Vagina (tissue), 2 donors: ENCODE measurements around the gene CTR9. TPM values are rescaled to one million over a fixed set of nuclear protein-coding genes. Genes with fewer than 3 reads are reported as not detected.

ENCODE experiments used
- DNase-seq, 2 donors: peaks; one replicate each; pipeline ENCODE4 v3.0.0-alpha.2; 2017; ENCODE audit errors: extremely low spot score in 2 of 2
- H3K27ac ChIP-seq: fragments of 200-600 bp; sonication (generic); one replicate; pipeline ENCODE4 v1.5.1; 2019
- H3K27me3 ChIP-seq: fragments of 200-600 bp; sonication (generic); one replicate; pipeline ENCODE4 v1.5.1; 2019
- H3K36me3 ChIP-seq, 2 donors: fragments of 200-600 bp; sonication (generic); one replicate each; pipeline ENCODE4 v1.5.1; 2017 to 2019
- H3K4me1 ChIP-seq: fragments of 200-600 bp; sonication (generic); one replicate; pipeline ENCODE4 v1.5.1; 2019
- H3K4me3 ChIP-seq, 2 donors: fragments of 200-600 bp; sonication (generic); 1 replicate in 1 of 2; 2 replicates in 1 of 2; pipeline ENCODE4 v1.5.1; 2016 to 2019
- H3K9me3 ChIP-seq: fragments of 200-600 bp; sonication (generic); one replicate; pipeline ENCODE4 v1.5.1; 2019
- POLR2A ChIP-seq, 2 donors: fragments of 450-650 bp; IDR thresholded peaks; one replicate each; pipeline ENCODE4 v1.6.1; 2017; ENCODE audit warnings: antibody characterized with exemption in 2 of 2, mild to moderate bottlenecking in 2 of 2, moderate library complexity in 2 of 2
- POLR2AphosphoS5 ChIP-seq, 2 donors: sonication (generic); formaldehyde crosslinking; IDR thresholded peaks; one replicate each; pipeline ENCODE4 v1.9.0; 2017; ENCODE audit warnings: antibody characterized with exemption in 2 of 2, mild to moderate bottlenecking in 2 of 2, low read depth in 1 of 2; ENCODE audit not compliant: insufficient read depth in 1 of 2
- intact Hi-C: fragments of 100-400 bp; cut with DNase I; formaldehyde crosslinking; loops from one replicate; pipeline ENCODE4 v1.15.1; 2023
- total RNA-seq: library from RNA; depleted of rRNA; stranded (reverse); fragments of >200 nt; gene quantifications from one replicate; pipeline ENCODE4 v1.2.3, GENCODE V29; 2016
- TF ChIP-seq, protein P1 (sequence below), 3 experiments: fragments of 450-650 bp in 2 of 3; fragments of 200-600 bp in 1 of 3; sonication (generic) in 1 of 3; IDR thresholded peaks; one replicate each; pipeline ENCODE4 v1.5.1; 2017 to 2019; ENCODE audit warnings: antibody characterized with exemption in 3 of 3, mild to moderate bottlenecking in 2 of 3, moderate library complexity in 2 of 3

CTR9 gene
- total RNA-seq, 1 donor from 2014 or later = 20.6 TPM

DNA sequence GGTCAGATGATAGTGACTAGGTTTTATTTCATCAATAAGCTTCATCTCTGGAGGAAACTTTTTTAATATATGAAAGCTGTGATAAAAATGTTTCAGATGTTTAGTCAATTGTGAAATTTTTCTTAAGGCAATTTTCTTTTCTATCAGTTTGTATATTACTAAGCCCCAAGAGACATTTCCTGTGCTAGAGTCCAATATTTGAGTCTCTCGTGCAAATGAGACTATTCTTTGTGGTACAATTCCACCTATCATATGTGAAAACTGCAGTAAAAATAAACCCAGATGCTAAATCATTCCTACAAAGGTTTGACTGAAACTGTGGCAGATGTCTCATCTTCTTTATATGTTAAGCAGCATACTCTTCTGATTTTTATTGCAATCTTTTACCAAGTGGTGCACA lies 28.0 kb downstream of the CTR9 start:
- TF ChIP-seq POLR2A (IDR thresholded peaks at IDR 0.05) = no peak
- TF ChIP-seq, protein P1, sequence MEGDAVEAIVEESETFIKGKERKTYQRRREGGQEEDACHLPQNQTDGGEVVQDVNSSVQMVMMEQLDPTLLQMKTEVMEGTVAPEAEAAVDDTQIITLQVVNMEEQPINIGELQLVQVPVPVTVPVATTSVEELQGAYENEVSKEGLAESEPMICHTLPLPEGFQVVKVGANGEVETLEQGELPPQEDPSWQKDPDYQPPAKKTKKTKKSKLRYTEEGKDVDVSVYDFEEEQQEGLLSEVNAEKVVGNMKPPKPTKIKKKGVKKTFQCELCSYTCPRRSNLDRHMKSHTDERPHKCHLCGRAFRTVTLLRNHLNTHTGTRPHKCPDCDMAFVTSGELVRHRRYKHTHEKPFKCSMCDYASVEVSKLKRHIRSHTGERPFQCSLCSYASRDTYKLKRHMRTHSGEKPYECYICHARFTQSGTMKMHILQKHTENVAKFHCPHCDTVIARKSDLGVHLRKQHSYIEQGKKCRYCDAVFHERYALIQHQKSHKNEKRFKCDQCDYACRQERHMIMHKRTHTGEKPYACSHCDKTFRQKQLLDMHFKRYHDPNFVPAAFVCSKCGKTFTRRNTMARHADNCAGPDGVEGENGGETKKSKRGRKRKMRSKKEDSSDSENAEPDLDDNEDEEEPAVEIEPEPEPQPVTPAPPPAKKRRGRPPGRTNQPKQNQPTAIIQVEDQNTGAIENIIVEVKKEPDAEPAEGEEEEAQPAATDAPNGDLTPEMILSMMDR (IDR thresholded peaks at IDR 0.05) = no peak
- TF ChIP-seq POLR2AphosphoS5 (IDR thresholded peaks at IDR 0.05; ENCODE audit: insufficient read depth in 1 of 2, low read depth in 1 of 2) = no peak
- Histone ChIP-seq H3K36me3 (peaks cover 0 to 46% of the 10 kb centered on the region in 2 donors), H3K4me1 (no peaks in the 10 kb centered on the region), H3K4me3 (no peak overlapping the region), H3K9me3 (no peaks in the 10 kb centered on the region), H3K27me3 (no peaks in the 10 kb centered on the region), H3K27ac (peak overlapping the region; percentile 68)
- intact Hi-C loops = no loop called here
- no peak for DNase-seq

DNA sequence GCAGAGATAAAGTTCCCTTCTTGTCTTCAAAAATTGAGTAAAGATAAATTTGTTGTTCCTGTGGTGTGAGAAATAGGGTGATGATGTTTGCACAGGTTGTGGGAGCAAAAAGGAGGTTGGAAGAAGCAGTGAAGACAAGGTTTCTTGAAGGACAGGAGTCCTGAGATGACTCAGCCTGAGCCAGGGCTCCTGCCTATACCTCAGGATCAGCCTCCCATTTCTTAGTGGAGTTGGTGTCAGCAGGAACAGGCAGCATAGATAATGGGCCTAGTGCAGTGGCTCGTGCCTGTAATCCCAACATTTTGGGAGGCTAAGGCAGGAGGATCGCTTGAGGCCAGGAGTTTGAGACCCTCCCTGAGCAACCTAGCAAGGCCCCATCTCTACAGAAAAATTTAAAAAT lies 29.0 kb downstream of the CTR9 start:
- TF ChIP-seq POLR2A (IDR thresholded peaks at IDR 0.05) = no peak
- no peak for DNase-seq

DNA sequence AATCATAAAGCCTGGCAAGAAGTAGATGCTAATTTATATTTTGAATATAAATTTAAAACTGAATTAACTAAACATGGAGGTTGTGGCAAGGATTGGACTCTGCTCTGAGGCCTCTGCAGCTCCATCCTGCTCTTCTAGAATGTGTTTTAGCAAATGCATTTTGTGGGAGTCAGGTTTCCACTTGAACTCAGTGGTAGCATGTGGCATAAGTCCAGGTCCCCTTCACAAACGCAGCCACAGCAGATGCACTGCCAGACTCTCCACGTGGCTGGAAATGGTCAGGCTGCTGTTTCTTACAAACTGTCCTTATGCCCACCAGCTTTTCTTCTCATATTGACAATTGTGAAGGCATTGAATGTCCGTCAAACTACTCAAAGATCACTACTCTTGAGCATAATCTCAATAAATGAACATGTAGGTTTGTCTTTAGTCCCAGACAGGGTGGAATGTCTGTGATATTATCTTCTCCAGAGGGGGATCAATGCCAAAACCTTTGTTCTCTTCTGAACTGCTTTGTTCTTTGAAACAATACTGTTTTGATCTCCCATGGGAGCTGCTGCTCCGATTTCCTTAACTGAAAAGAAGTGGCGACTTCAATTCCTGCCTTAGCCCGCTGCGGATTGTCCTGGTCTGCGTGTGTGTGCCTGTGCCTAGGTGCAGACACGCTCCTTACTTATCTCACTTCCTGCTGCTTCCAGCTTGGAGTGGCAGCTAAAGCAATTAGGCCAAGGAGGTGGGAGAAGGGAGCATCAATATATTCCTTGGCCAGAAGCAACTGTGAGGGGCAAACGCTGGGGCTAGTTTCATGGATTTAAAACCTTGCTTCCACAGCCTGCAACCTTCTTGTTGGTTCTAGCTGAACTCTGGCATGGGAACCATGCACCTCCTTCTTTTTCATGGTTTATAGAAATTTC lies 33.4 kb downstream of the CTR9 start:
- TF ChIP-seq, protein P1 (IDR thresholded peaks at IDR 0.05) = no peak
- TF ChIP-seq POLR2A (IDR thresholded peaks at IDR 0.05) (no peak), POLR2AphosphoS5 (IDR thresholded peaks at IDR 0.05; ENCODE audit: insufficient read depth in 1 of 2, low read depth in 1 of 2) (no peak)
- Histone ChIP-seq H3K4me1 (no peaks in the 10 kb centered on the region), H3K36me3 (no peaks in the 10 kb centered on the region), H3K27me3 (no peaks in the 10 kb centered on the region), H3K4me3 (no peak overlapping the region), H3K9me3 (no peaks in the 10 kb centered on the region), H3K27ac (no peak overlapping the region)
- no peak for DNase-seq
- intact Hi-C loops = no loop called here

More for the DNA sequence above, 29.0 kb downstream of the CTR9 start:
- no peaks in the 10 kb centered on the region for H3K4me1 ChIP-seq
- H3K36me3 ChIP-seq = peaks cover 0 to 37% of the 10 kb centered on the region in 2 donors
- no peak overlapping the region for H3K27ac ChIP-seq
- intact Hi-C loops = no loop called here
- no peaks in the 10 kb centered on the region for H3K9me3 ChIP-seq
- no peak overlapping the region for H3K4me3 ChIP-seq
- H3K27me3 ChIP-seq = no peaks in the 10 kb centered on the region

DNA sequence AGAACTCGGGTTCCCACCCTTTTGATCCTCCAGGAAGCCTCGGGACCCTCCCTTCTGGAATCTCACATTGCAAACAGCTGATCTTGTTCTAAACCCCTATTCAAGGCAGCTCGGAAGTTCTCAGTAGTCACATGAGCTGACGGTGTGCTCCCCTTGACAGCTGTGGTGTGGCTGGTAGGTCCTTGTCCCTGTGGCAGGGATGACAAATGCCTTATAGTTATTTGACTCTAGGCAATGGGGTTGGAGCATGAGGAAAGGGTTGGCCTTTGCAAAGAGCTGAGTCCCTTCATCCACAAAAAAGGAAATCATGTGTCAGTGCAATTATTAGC lies 34.1 kb downstream of the CTR9 start:
- Histone ChIP-seq H3K27ac (no peak overlapping the region), H3K9me3 (no peaks in the 10 kb centered on the region), H3K36me3 (no peaks in the 10 kb centered on the region), H3K4me1 (no peaks in the 10 kb centered on the region), H3K27me3 (no peaks in the 10 kb centered on the region), H3K4me3 (no peak overlapping the region)
- intact Hi-C loops = no loop called here
- no peak for DNase-seq
- no peak for TF ChIP-seq POLR2A (IDR thresholded peaks at IDR 0.05)
- TF ChIP-seq, protein P1 (IDR thresholded peaks at IDR 0.05) = no peak
- no peak for TF ChIP-seq POLR2AphosphoS5 (IDR thresholded peaks at IDR 0.05; ENCODE audit: insufficient read depth in 1 of 2, low read depth in 1 of 2)

DNA sequence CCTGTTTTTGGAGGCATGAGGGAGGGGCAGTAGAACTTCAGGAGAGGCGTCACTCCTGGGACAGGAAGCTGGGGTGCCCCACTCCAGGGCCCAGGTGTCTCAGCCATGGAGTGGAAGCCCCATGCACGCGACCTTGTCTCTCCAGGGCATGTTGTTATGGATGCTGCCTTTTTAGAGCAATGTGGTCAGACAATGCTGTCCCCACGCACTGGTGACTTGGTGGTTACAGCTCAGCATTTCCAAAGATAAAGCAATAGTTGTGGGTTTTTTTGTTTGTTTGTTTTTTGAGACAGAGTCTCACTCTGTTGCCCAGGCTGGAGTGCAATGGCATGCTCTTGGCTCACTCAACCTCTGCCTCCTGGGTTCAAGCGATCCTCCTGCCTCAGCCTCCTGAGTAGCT lies 35.4 kb downstream of the CTR9 start:
- no peaks in the 10 kb centered on the region for H3K36me3 ChIP-seq
- no peaks in the 10 kb centered on the region for H3K27me3 ChIP-seq
- TF ChIP-seq, protein P1 (IDR thresholded peaks at IDR 0.05) = no peak
- no peak for TF ChIP-seq POLR2AphosphoS5 (IDR thresholded peaks at IDR 0.05; ENCODE audit: insufficient read depth in 1 of 2, low read depth in 1 of 2)
- TF ChIP-seq POLR2A (IDR thresholded peaks at IDR 0.05) = no peak
- no peak overlapping the region for H3K4me3 ChIP-seq
- H3K9me3 ChIP-seq = no peaks in the 10 kb centered on the region
- DNase-seq = no peak
- intact Hi-C loops = no loop called here
- H3K27ac ChIP-seq = no peak overlapping the region
- no peaks in the 10 kb centered on the region for H3K4me1 ChIP-seq
